ENCODE results near the gene GRIA4.

GRIA4 gene

DNA sequence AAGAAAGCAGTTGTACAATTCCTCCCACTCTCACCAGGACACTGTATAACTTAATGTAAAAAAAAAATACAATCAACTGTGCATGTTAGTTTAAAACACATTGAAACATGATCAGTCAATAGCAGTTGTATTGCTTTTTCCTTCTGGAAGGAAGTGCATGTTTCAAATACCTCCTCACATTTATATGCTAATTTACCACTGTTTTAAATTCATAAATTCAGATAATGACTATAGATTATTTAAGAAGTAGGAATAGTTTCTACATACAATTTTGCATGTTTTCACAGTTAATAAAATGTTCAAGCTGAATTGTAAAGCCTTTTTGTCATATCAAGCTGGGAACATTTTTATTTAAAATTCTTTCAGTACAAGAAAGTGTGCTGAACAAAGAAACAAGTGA, 3.3 kb downstream of the GRIA4 start:
- Histone ChIP-seq H3K36me3 (ENCODE audit: insufficient read depth, low read length) (no peaks in the 10 kb centered on the region), H3K4me2 (ENCODE audit: low read depth, low read length, poor library complexity, severe bottlenecking) (no peak overlapping the region), H3K4me3 (ENCODE audit: low read length, poor library complexity, severe bottlenecking) (no peak overlapping the region), H3K9me3 (ENCODE audit: insufficient read depth, low read depth, low read length) (no peaks in the 10 kb centered on the region), H3K79me2 (ENCODE audit: insufficient read depth, low read length) (no peaks in the 10 kb centered on the region), H3K4me1 (ENCODE audit: insufficient read depth, low read length, poor library complexity, severe bottlenecking) (no peaks in the 10 kb centered on the region), H4K20me1 (ENCODE audit: insufficient read depth, low read length, poor library complexity, severe bottlenecking) (no peaks in the 10 kb centered on the region), H3K9me2 (replicated peaks; ENCODE audit: low read depth, low read length) (no peaks in the 10 kb centered on the region), H3F3A (ENCODE audit: low read depth) (no peaks in the 10 kb centered on the region), H3K9ac (ENCODE audit: low read depth, low read length, poor library complexity, severe bottlenecking) (no peak overlapping the region), H2AFZ (ENCODE audit: low read length) (no peak overlapping the region), H3K27me3 (ENCODE audit: insufficient read depth, low read length, poor library complexity, severe bottlenecking) (no peaks in the 10 kb centered on the region)
- no peak for TF ChIP-seq EZH2phosphoT487 (IDR thresholded peaks at IDR 0.05; ENCODE audit: borderline replicate concordance)
- TF ChIP-seq, protein P1, sequence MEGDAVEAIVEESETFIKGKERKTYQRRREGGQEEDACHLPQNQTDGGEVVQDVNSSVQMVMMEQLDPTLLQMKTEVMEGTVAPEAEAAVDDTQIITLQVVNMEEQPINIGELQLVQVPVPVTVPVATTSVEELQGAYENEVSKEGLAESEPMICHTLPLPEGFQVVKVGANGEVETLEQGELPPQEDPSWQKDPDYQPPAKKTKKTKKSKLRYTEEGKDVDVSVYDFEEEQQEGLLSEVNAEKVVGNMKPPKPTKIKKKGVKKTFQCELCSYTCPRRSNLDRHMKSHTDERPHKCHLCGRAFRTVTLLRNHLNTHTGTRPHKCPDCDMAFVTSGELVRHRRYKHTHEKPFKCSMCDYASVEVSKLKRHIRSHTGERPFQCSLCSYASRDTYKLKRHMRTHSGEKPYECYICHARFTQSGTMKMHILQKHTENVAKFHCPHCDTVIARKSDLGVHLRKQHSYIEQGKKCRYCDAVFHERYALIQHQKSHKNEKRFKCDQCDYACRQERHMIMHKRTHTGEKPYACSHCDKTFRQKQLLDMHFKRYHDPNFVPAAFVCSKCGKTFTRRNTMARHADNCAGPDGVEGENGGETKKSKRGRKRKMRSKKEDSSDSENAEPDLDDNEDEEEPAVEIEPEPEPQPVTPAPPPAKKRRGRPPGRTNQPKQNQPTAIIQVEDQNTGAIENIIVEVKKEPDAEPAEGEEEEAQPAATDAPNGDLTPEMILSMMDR (conservative IDR thresholded peaks at IDR 0.05; ENCODE audit: low read length) = no peak

DNA sequence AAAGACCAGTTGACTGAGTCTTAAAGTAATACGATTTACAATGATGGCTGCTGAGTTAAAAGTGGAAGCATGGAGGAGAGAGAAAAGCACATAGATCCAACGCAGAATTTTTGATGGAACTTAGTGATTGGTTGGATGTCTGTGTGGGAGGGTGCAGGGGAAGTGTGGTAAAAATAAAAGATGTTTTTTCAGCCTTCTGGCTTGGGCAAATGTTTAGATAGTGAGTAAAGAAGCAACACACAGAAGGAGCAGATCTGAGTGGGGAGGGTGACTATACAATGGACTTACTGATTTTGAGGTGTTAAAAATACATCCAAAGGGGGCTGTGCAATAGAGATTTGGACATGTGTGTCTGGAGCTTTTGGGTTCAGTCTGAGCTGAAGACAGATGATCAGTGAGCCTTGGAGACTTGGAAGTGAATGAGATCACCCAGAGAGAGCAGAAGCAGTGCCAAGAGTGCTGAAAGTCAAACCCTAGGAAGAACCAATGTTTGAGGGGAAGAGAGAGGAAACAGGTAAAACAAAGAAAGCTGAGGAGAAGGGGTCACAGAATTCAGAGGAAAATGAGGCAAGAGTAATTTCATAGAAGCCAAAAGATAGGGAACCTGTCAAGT, 8.6 kb downstream of the GRIA4 start:
- no peaks in the 10 kb centered on the region for H3K27me3 ChIP-seq (ENCODE audit: insufficient read depth, low read length, poor library complexity, severe bottlenecking)
- H3K79me2 ChIP-seq (ENCODE audit: insufficient read depth, low read length) = no peaks in the 10 kb centered on the region
- no peak overlapping the region for H3K4me2 ChIP-seq (ENCODE audit: low read depth, low read length, poor library complexity, severe bottlenecking)
- no peak for TF ChIP-seq EZH2phosphoT487 (IDR thresholded peaks at IDR 0.05; ENCODE audit: borderline replicate concordance)
- TF ChIP-seq, protein P1 (conservative IDR thresholded peaks at IDR 0.05; ENCODE audit: low read length) = no peak
- no peak overlapping the region for H2AFZ ChIP-seq (ENCODE audit: low read length)
- no peaks in the 10 kb centered on the region for H4K20me1 ChIP-seq (ENCODE audit: insufficient read depth, low read length, poor library complexity, severe bottlenecking)
- no peak overlapping the region for H3K4me3 ChIP-seq (ENCODE audit: low read length, poor library complexity, severe bottlenecking)
- H3K9ac ChIP-seq (ENCODE audit: low read depth, low read length, poor library complexity, severe bottlenecking) = no peak overlapping the region
- H3K9me2 ChIP-seq (replicated peaks; ENCODE audit: low read depth, low read length) = no peaks in the 10 kb centered on the region
- H3K4me1 ChIP-seq (ENCODE audit: insufficient read depth, low read length, poor library complexity, severe bottlenecking) = no peaks in the 10 kb centered on the region
- H3K9me3 ChIP-seq (ENCODE audit: insufficient read depth, low read depth, low read length) = no peaks in the 10 kb centered on the region
- H3F3A ChIP-seq (ENCODE audit: low read depth) = no peaks in the 10 kb centered on the region
- no peaks in the 10 kb centered on the region for H3K36me3 ChIP-seq (ENCODE audit: insufficient read depth, low read length)

DNA sequence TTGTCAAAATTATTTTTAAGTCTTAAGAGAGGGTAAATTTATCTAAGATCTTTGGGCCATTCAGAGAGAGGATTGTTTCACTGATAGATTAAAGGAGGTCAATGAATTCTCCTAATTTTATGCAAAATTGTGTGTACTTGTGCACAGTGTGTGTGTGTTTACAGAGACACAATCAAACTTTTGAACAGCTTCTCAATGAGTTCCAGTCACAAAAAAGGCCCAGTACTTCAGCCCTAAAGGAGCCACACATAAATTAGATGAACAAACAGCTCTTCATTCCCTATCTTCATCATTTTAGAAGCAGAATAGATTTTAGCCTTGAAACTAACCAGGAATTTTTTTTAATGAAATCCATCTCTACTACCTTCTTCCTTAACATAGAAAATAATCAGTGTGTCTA, 9.7 kb downstream of the GRIA4 start:
- Histone ChIP-seq H3K4me3 (ENCODE audit: low read length, poor library complexity, severe bottlenecking) (no peak overlapping the region), H3F3A (ENCODE audit: low read depth) (no peaks in the 10 kb centered on the region), H2AFZ (ENCODE audit: low read length) (no peak overlapping the region), H4K20me1 (ENCODE audit: insufficient read depth, low read length, poor library complexity, severe bottlenecking) (no peaks in the 10 kb centered on the region), H3K27me3 (ENCODE audit: insufficient read depth, low read length, poor library complexity, severe bottlenecking) (no peaks in the 10 kb centered on the region), H3K79me2 (ENCODE audit: insufficient read depth, low read length) (no peaks in the 10 kb centered on the region), H3K4me2 (ENCODE audit: low read depth, low read length, poor library complexity, severe bottlenecking) (no peak overlapping the region), H3K9me2 (replicated peaks; ENCODE audit: low read depth, low read length) (no peaks in the 10 kb centered on the region), H3K9ac (ENCODE audit: low read depth, low read length, poor library complexity, severe bottlenecking) (no peak overlapping the region), H3K36me3 (ENCODE audit: insufficient read depth, low read length) (no peaks in the 10 kb centered on the region), H3K4me1 (ENCODE audit: insufficient read depth, low read length, poor library complexity, severe bottlenecking) (no peaks in the 10 kb centered on the region), H3K9me3 (ENCODE audit: insufficient read depth, low read depth, low read length) (no peaks in the 10 kb centered on the region)
- TF ChIP-seq, protein P1 (conservative IDR thresholded peaks at IDR 0.05; ENCODE audit: low read length) = no peak
- no peak for TF ChIP-seq EZH2phosphoT487 (IDR thresholded peaks at IDR 0.05; ENCODE audit: borderline replicate concordance)

All from Loucy (cell line).